PFSK-1 (cell line): ENCODE results near the gene ERCC5.

Experiments
- POLR2AphosphoS5 ChIP-seq: IDR thresholded peaks from 2 replicates; pipeline ENCODE4 v1.6.1; 2012; ENCODE audit warnings: low read depth, mild to moderate bottlenecking, control low read depth, low read length, moderate library complexity
- REST ChIP-seq, 2 experiments: IDR thresholded peaks; 2 replicates each; pipeline versions ENCODE4 v1.6.1 to v1.8.0; 2011 to 2012; ENCODE audit warnings: low read depth in 2 of 2, low read length in 2 of 2, control low read depth in 1 of 2, inconsistent platforms in 1 of 2, mild to moderate bottlenecking in 1 of 2, moderate library complexity in 1 of 2; ENCODE audit not compliant: insufficient read depth in 1 of 2
- SIN3A ChIP-seq: IDR thresholded peaks from 2 replicates; pipeline ENCODE4 v1.6.1; 2012; ENCODE audit warnings: mild to moderate bottlenecking, low read length, moderate library complexity, borderline replicate concordance; ENCODE audit not compliant: insufficient read depth
- TAF1 ChIP-seq: IDR thresholded peaks from 2 replicates; pipeline ENCODE4 v1.6.1; 2012; ENCODE audit warnings: low read length, control low read depth, borderline replicate concordance; ENCODE audit not compliant: insufficient read depth

- no peak for TF ChIP-seq REST (IDR thresholded peaks at IDR 0.05; ENCODE audit: insufficient read depth in 1 of 2, low read depth in 2 of 2, low read length in 2 of 2)
- no peak for TF ChIP-seq POLR2AphosphoS5
- TF ChIP-seq SIN3A = no peak
- no peak for TF ChIP-seq TAF1
Measured at GRCh38 chr13:102903659-102904407, 58.0 kb downstream of the ERCC5 start.
